SJSA1 (cell line): ENCODE results near the gene SERTAD2. TPM values are rescaled to one million over a fixed set of nuclear protein-coding genes. Genes with fewer than 3 reads are reported as not detected.

Experiments
- DNase-seq, 2 experiments: peaks; one replicate each; pipeline ENCODE4 v3.0.0-alpha.2; 2015 to 2020; ENCODE audit warnings: low spot score in 2 of 2, low read depth in 1 of 2
- H3K27ac ChIP-seq: fragments of 250-450 bp; sonication (Bioruptor Pico); 2 replicates; pipeline ENCODE4 v1.5.1; 2020; ENCODE audit warnings: mild to moderate bottlenecking, moderate library complexity
- H3K27me3 ChIP-seq: fragments of 250-450 bp; sonication (Bioruptor Pico); replicated peaks from 2 replicates; pipeline ENCODE4 v1.5.1; 2020; ENCODE audit warnings: mild to moderate bottlenecking, moderate library complexity
- H3K36me3 ChIP-seq: fragments of 250-450 bp; sonication (Bioruptor Pico); 2 replicates; pipeline ENCODE4 v1.5.1; 2020; ENCODE audit warnings: mild to moderate bottlenecking
- H3K4me1 ChIP-seq: fragments of 250-450 bp; sonication (Bioruptor Pico); replicated peaks from 2 replicates; pipeline ENCODE4 v1.6.1; 2021; ENCODE audit warnings: mild to moderate bottlenecking
- H3K4me3 ChIP-seq: fragments of 250-450 bp; sonication (Bioruptor Pico); 2 replicates; pipeline ENCODE4 v1.5.1; 2020; ENCODE audit warnings: mild to moderate bottlenecking
- H3K9me3 ChIP-seq: fragments of 250-450 bp; sonication (Bioruptor Pico); replicated peaks from 2 replicates; pipeline ENCODE4 v1.5.1; 2020; ENCODE audit warnings: mild to moderate bottlenecking
- total RNA-seq: library from RNA; depleted of rRNA; stranded (reverse); fragments of >200 nt; shearing (Covaris generic); gene quantifications from 2 replicates; pipeline ENCODE4 v1.2.3, GENCODE V29; 2014; rRNA removed

Gene SERTAD2
- 19.5 and 21.4 TPM in 2 replicates for total RNA-seq

- Histone ChIP-seq H3K4me1 (peaks cover 29% of the 10 kb centered on the region), H3K9me3 (no peaks in the 10 kb centered on the region), H3K4me3 (peak within 1 kb of the TSS; percentile 95), H3K27ac (peak within 1 kb of the TSS; percentile 100), H3K27me3 (no peaks in the 10 kb centered on the region), H3K36me3 (peaks cover 7% of the 10 kb centered on the region)
- DNase-seq = peak; percentile 87 to 91
These were observed at the start of gene SERTAD2 for GRCh38 chr2:64653109-64654062. Gene SERTAD2 (minus strand): TSS chr2:64653913. CDS start chr2:64636871, 17,042 bp downstream.

- no peaks in the 10 kb centered on the region for H3K36me3 ChIP-seq
- no peaks in the 10 kb centered on the region for H3K27me3 ChIP-seq
- DNase-seq = no peak
- peaks cover 37% of the 10 kb centered on the region for H3K4me1 ChIP-seq
- H3K4me3 ChIP-seq = no peak overlapping the region
- peak overlapping the region; percentile 86; the same call in 1 of the 2 replicates for H3K27ac ChIP-seq
- no peaks in the 10 kb centered on the region for H3K9me3 ChIP-seq
These were observed 46.6 kb upstream of the SERTAD2 start for GRCh38 chr2:64700133-64700809.

- H3K9me3 ChIP-seq = no peaks in the 10 kb centered on the region
- H3K4me3 ChIP-seq = no peak overlapping the region
- H3K27me3 ChIP-seq = no peaks in the 10 kb centered on the region
- H3K27ac ChIP-seq = peak overlapping the region; percentile 86
- peaks cover 38% of the 10 kb centered on the region for H3K4me1 ChIP-seq
- no peaks in the 10 kb centered on the region for H3K36me3 ChIP-seq
- DNase-seq = no peak
These were observed 46.0 kb upstream of the SERTAD2 start for GRCh38 chr2:64699712-64700111.

- DNase-seq = peak in 1 of 2 experiments; percentile 82
- H3K27me3 ChIP-seq = no peaks in the 10 kb centered on the region
- H3K9me3 ChIP-seq = no peaks in the 10 kb centered on the region
- H3K27ac ChIP-seq = peak overlapping the region; percentile 86
- no peaks in the 10 kb centered on the region for H3K36me3 ChIP-seq
- H3K4me1 ChIP-seq = peaks cover 38% of the 10 kb centered on the region
- no peak overlapping the region for H3K4me3 ChIP-seq
These were observed 45.1 kb upstream of the SERTAD2 start for GRCh38 chr2:64698668-64699444.

- Histone ChIP-seq H3K4me1 (peaks cover 38% of the 10 kb centered on the region), H3K27ac (peak overlapping the region; percentile 86)
- no peak for DNase-seq
These were observed 44.5 kb upstream of the SERTAD2 start for GRCh38 chr2:64698177-64698643.

GRCh38 chr2:64697297-64698176 lies 43.8 kb upstream of the SERTAD2 start:
- Histone ChIP-seq H3K36me3 (no peaks in the 10 kb centered on the region), H3K4me3 (no peak overlapping the region), H3K27ac (peak overlapping the region; percentile 86), H3K4me1 (peaks cover 38% of the 10 kb centered on the region), H3K9me3 (no peaks in the 10 kb centered on the region), H3K27me3 (no peaks in the 10 kb centered on the region)
- DNase-seq = peak in 1 of 2 experiments; percentile 11

More at GRCh38 chr2:64698177-64698643, 44.5 kb upstream of the SERTAD2 start:
- Histone ChIP-seq H3K9me3 (no peaks in the 10 kb centered on the region), H3K4me3 (no peak overlapping the region), H3K27me3 (no peaks in the 10 kb centered on the region), H3K36me3 (no peaks in the 10 kb centered on the region)

- DNase-seq = no peak
- Histone ChIP-seq H3K27me3 (no peaks in the 10 kb centered on the region), H3K9me3 (0 out of 2 replicates have a peak, but pooled peaks cover 2% of the 10 kb centered on the region), H3K4me3 (no peak overlapping the region), H3K4me1 (peaks cover 38% of the 10 kb centered on the region), H3K36me3 (no peaks in the 10 kb centered on the region), H3K27ac (no peak overlapping the region)
These were observed 42.9 kb upstream of the SERTAD2 start for GRCh38 chr2:64696636-64697035.

- H3K27ac ChIP-seq = no peak overlapping the region
- DNase-seq = peak in 1 of 2 experiments; percentile 7
These were observed 42.1 kb upstream of the SERTAD2 start for GRCh38 chr2:64695721-64696261.

GRCh38 chr2:64692401-64692800 lies 38.7 kb upstream of the SERTAD2 start:
- Histone ChIP-seq H3K27ac (no peak overlapping the region), H3K4me1 (peaks cover 12% of the 10 kb centered on the region), H3K36me3 (no peaks in the 10 kb centered on the region), H3K27me3 (no peaks in the 10 kb centered on the region), H3K4me3 (no peak overlapping the region), H3K9me3 (0 out of 2 replicates have a peak, but pooled peaks cover 2% of the 10 kb centered on the region)
- no peak for DNase-seq

More at GRCh38 chr2:64695721-64696261, 42.1 kb upstream of the SERTAD2 start:
- Histone ChIP-seq H3K9me3 (0 out of 2 replicates have a peak, but pooled peaks cover 2% of the 10 kb centered on the region), H3K4me3 (no peak overlapping the region), H3K4me1 (peaks cover 38% of the 10 kb centered on the region), H3K27me3 (no peaks in the 10 kb centered on the region), H3K36me3 (no peaks in the 10 kb centered on the region)

- no peak overlapping the region for H3K4me3 ChIP-seq
- no peak overlapping the region for H3K27ac ChIP-seq
- DNase-seq = no peak
- no peaks in the 10 kb centered on the region for H3K36me3 ChIP-seq
- no peaks in the 10 kb centered on the region for H3K27me3 ChIP-seq
- no peaks in the 10 kb centered on the region for H3K4me1 ChIP-seq
- 0 out of 2 replicates have a peak, but pooled peaks cover 2% of the 10 kb centered on the region for H3K9me3 ChIP-seq
These were observed 35.2 kb upstream of the SERTAD2 start for GRCh38 chr2:64688909-64689308.

- H3K36me3 ChIP-seq = no peaks in the 10 kb centered on the region
- H3K9me3 ChIP-seq = no peaks in the 10 kb centered on the region
- H3K27me3 ChIP-seq = no peaks in the 10 kb centered on the region
- no peak overlapping the region for H3K4me3 ChIP-seq
- no peak for DNase-seq
- no peaks in the 10 kb centered on the region for H3K4me1 ChIP-seq
- no peak overlapping the region for H3K27ac ChIP-seq
These were observed 32.7 kb upstream of the SERTAD2 start for GRCh38 chr2:64686283-64686956.

GRCh38 chr2:64685430-64685829 lies 31.7 kb upstream of the SERTAD2 start:
- Histone ChIP-seq H3K36me3 (no peaks in the 10 kb centered on the region), H3K4me1 (no peaks in the 10 kb centered on the region; the same call in 1 of the 2 replicates), H3K4me3 (no peak overlapping the region), H3K9me3 (no peaks in the 10 kb centered on the region), H3K27ac (no peak overlapping the region), H3K27me3 (no peaks in the 10 kb centered on the region)
- no peak for DNase-seq
